GM21717 (cell line): ENCODE results near the gene CADM1.

ENCODE experiments used
- ATAC-seq: cut with Tn5 transposase; IDR thresholded peaks from one replicate; pipeline ENCODE4 v1.9.1; 2021; ENCODE audit warnings: mild to moderate bottlenecking, moderate library complexity; ENCODE audit not compliant: unreplicated experiment

CADM1 gene

DNA sequence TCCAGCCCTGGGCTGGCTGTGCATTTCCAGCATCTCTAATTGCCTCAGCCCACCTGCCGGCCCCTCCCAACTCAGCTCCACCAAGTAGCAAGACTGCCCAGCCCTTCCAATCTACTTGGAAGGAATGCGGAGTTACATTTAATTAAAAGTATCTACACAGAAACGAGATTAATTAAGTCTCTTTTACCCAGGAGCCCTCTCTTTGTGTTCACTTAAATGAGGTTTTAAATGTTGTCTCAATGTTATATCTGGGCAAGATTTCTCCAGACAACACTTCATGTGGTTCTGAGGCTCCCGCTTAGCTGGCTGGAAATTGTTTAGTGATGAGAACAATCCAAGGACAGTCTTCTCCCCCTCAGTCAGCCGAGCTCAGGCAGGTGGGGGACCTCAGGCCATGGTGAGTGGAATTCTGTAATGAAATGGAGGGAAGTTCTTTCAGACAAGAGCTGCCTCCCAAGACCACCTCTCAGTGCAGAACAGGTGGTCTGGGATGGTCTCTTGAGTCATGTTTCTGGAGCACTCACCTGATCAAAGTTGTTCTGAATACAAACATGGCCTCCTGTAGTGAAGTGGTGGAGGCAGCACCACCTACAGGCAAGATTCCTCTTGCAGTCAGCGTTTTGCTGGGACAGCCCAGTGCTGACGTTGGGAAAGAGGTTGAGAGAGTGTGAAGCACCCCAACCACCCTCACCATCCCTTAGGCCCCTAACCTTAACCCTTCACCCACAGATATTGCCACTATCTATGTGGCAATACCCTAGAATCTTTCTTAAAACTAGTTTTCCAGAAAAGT lies 371.6 kb downstream of the CADM1 start:
- no peak for ATAC-seq

DNA sequence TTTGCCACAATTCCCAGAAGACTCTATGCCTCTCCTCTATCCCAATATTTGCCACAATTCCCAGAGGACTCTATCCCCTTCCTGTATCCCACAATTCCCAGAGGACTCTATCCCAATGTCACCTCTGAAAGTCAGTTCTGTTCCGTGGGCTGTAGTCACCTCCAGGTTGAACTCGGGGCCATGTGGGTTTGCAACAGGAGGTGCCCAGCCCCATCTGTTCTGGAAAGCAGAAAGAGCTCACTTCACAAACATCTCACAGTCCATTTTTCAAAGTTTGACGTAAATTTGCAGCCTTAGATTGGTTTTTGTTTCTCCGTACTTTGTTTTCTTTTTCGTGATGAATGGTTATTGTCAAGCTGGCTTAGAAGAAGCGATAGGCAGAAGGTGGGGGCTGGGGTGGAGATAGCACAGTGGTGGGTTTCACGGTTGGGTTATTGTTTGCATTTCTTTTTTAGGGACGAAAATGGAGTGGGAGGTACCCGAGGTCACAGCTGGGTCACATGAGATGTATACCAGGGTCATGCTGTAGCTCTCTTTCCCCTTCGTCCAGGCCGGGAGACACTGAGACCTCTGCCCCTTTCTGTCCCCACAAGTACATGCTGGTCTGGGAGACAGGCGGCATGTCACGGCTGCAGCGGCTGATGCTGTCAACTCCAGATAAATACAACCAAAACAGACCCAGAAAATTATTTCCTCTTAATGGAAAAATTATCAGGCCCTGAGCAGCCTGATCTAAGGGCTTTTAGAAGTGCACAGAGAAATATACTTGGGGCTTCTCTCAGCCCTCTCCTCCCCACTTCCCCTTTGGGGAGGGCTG lies 374.5 kb downstream of the CADM1 start:
- ATAC-seq, result no peak

DNA sequence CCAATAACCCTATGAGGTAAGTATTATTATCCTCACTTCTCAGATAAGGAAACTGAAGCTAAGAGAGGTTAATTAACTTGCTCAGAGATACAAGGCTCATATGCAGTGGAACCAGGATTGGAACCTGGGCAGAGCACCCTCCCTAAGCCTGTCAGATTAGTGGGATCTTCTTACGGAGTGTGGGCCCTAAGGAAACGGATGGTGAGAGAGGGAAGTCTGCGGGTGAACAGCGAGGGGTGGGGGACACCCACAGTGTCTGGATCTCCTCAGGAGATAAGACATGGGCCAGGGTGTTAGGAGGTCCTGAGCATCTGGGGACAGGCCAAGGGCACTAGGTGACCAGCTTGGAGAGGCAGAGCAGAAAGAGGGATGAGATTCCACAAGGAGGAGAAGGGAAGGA lies 376.0 kb downstream of the CADM1 start:
- ATAC-seq, result no peak

DNA sequence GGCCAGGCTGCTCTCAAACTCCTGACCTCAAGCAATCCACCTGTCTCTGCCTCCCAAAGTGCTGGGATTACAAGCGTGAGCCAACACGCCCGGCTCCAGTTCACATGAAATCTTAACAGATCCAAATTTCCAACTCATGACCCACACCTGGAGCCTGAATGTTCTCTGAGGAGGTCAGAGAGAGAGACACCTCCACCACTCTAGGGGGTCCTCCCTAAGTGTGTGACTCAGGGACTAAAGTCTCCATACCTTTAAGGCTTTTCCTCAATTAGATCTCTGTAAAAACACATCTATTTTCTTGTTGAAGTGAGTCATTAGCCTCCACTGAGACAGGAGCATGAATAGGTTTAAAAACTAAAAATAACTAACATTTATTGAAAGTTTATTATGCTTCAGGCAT lies 376.4 kb downstream of the CADM1 start:
- no peak for ATAC-seq

DNA sequence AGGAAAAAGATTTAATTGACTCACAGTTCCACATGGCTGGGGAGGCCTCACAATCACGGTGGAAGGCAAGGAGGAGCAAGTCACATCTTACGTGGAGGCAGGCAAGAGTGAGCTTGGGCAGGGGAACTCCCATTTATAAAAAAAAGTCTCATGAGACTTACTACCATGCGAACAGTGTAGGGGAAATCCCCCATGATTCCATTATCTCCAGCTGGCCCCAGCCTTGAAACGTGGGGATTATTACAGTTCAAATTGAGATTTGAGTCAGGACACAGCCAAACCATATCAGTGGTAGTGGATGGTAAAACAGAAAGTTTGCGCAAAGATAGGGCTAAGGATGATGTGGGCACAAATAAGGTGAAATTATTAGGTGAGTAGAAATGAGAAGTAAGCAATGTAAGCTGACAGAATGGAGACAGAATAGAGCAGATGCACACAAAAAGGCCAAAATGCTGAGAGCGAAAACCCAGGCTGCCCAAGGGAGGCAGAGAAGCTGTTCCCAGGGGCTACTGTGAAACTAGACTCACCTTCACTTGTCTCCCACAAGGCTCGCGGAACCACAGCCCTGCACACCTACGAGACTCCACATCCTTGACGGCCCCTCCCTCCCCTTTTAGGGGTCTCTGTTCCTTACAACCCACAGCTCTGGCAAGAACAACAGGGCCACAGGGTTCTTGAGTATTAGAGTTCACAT lies 377.6 kb downstream of the CADM1 start:
- ATAC-seq, result peak; percentile 81

DNA sequence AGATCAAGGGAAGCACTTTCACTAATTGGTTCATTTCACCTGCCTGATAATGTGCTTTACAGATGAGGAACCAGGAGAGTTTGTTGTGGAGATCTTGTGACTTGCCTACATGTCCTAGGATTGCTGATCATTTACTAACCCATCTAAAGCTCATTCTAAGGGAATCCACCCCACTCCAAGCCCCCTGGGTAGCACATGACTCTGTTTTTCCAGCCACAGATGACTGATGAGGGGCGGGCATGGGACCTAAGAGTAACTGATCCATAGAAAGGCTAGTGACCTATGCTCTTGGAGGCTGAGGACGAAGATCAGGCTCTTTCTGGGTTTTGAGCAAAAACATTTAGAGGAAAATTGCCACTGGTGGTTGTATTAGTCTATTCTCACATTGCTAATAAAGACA lies 378.1 kb downstream of the CADM1 start:
- ATAC-seq, result peak; percentile 8

DNA sequence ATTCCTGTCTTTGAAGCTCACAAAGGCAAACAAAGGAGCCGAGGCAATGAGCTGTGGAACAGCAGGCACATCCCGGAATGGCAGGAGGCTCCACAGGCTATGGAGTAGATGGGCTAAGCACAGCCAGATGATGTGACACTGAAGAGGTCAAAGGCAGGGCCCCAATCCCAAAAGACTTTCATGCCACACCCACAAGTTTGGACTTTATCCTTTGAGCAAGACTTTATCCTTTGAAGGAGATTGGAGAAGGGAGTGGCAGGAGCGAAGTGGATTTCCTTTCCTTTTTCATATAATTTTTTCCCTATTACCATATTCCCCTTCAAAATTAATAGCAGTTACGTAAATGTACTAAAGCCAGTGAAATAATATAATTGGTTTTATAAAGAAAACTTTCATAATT lies 379.4 kb downstream of the CADM1 start:
- no peak for ATAC-seq

DNA sequence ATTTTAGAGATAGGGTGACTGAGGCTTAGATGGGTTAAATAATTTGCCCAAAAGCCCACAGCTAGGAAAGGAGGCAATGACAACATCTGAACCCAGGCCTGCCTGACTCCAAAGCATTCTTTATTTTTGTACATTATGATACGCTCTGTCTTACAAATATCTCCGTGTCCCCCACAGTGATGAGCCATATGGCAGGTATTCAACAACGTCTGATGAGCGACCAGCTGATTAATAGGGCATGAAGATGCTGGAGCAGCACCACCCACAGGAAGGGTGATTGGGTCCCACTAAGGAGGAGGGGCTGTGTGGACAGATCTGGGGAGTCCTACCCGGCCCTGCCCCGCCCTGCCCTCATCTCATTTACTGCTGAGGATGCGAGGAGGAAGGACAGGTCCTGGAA lies 380.6 kb downstream of the CADM1 start:
- no peak for ATAC-seq

DNA sequence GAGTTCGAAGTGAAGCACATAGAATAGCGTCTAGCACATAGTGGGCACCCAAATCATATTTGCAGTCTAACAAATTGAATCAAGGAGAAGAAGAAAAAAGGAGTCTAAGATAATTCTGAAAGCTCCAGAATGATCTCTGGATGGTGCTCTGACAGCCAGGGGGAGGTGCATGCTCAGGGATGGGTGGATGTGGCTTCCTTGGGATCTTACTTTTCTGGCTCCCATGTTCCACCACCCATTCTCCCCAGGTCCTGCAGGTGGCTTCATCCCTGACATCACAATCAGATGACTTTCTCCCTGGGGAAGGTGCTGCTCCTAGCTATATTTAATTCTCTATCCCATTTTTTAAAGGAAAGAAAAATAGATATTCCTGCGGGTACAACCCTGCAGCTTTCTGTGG lies 381.9 kb downstream of the CADM1 start:
- no peak for ATAC-seq
